Gastroesophageal sphincter (tissue), 4 donors: ENCODE data around the gene SCEL. TPM values are rescaled to one million over a fixed set of nuclear protein-coding genes. Genes with fewer than 3 reads are reported as not detected.

Experiments
- ATAC-seq: fragments of 150-250 bp; one replicate; pipeline ENCODE4 v1.9.1; 2016; ENCODE audit warnings: mild to moderate bottlenecking, moderate library complexity
- H3K27ac ChIP-seq, 4 donors: fragments of 200-600 bp; sonication (generic) in 3 of 4; 1 replicate in 3 of 4; 2 replicates in 1 of 4; pipeline ENCODE4 v1.5.1; 2016 to 2019
- H3K27me3 ChIP-seq: fragments of 200-600 bp; sonication (generic); one replicate; pipeline ENCODE4 v1.5.1; 2019
- H3K36me3 ChIP-seq, 2 donors: fragments of 200-600 bp; sonication (generic); one replicate each; pipeline ENCODE4 v1.5.1; 2019; ENCODE audit warnings: control low read depth in 1 of 2
- H3K4me1 ChIP-seq, 3 donors: fragments of 200-600 bp; sonication (generic); 1 replicate in 2 of 3; 2 replicates in 1 of 3; pipeline ENCODE4 v1.5.1; 2016 to 2019; ENCODE audit warnings: control low read depth in 2 of 3
- H3K4me3 ChIP-seq, 2 donors: fragments of 200-600 bp; sonication (generic); one replicate each; pipeline ENCODE4 v1.5.1; 2019; ENCODE audit warnings: mild to moderate bottlenecking in 1 of 2, moderate library complexity in 1 of 2
- H3K9me3 ChIP-seq, 3 donors: fragments of 200-600 bp; sonication (generic); one replicate each; pipeline ENCODE4 v1.5.1; 2017 to 2019; ENCODE audit warnings: control low read depth in 2 of 3
- CTCF ChIP-seq, 4 experiments: fragments of 200-600 bp in 2 of 4; fragments of 450-650 bp in 2 of 4; sonication (generic) in 1 of 4; IDR thresholded peaks; one replicate each; pipeline ENCODE4 v1.5.1; 2017 to 2019; ENCODE audit warnings: antibody characterized with exemption in 4 of 4, mild to moderate bottlenecking in 2 of 4, moderate library complexity in 2 of 4
- EP300 ChIP-seq: sonication (generic); formaldehyde crosslinking; IDR thresholded peaks from one replicate; pipeline ENCODE4 v1.6.1; 2017; ENCODE audit warnings: antibody characterized with exemption, mild to moderate bottlenecking
- POLR2A ChIP-seq, 2 donors: fragments of 450-650 bp; IDR thresholded peaks; one replicate each; pipeline ENCODE4 v1.6.1; 2017; ENCODE audit warnings: antibody characterized with exemption in 2 of 2, mild to moderate bottlenecking in 2 of 2, moderate library complexity in 1 of 2
- POLR2AphosphoS5 ChIP-seq: sonication (generic); formaldehyde crosslinking; IDR thresholded peaks from one replicate; pipeline ENCODE4 v1.6.1; 2017; ENCODE audit warnings: antibody characterized with exemption
- WGBS, 2 donors: methylation state at CpG; one replicate each; pipeline ENCODE4 v1.1.5; 2018; ENCODE audit warnings: low coverage in 1 of 2; 5-methylcytosine and 5-hydroxymethylcytosine counted together
- total RNA-seq, 4 donors: library from RNA; depleted of rRNA; stranded (reverse); fragments of >200 nt; gene quantifications; one replicate each; pipeline ENCODE4 v1.1.0, GENCODE V29; 2016

Gene SCEL
- total RNA-seq, 4 donors from 2014 or later: 0.54 to 14.6 (median 1.0) TPM

- 61 to 71% methylated on average over 7 of the region's 7 CpGs for WGBS, 2 donors
- H3K4me1 ChIP-seq: no peaks in the 10 kb centered on the region
- H3K27ac ChIP-seq: no peak overlapping the region
- no peak for TF ChIP-seq POLR2A (IDR thresholded peaks at IDR 0.05)
- TF ChIP-seq POLR2AphosphoS5: no peak
- no peak for TF ChIP-seq EP300
- TF ChIP-seq CTCF (IDR thresholded peaks at IDR 0.05): no peak
- no peak overlapping the region for H3K4me3 ChIP-seq
- no peaks in the 10 kb centered on the region for H3K36me3 ChIP-seq
- no peak for ATAC-seq
- no peaks in the 10 kb centered on the region for H3K27me3 ChIP-seq
- H3K9me3 ChIP-seq: no peaks in the 10 kb centered on the region
Measured at GRCh38 chr13:77584106-77584505, 48.6 kb downstream of the SCEL start.

- no peak overlapping the region for H3K4me3 ChIP-seq
- H3K27me3 ChIP-seq: peaks cover 28% of the 10 kb centered on the region
- no peak overlapping the region for H3K27ac ChIP-seq
- WGBS, 2 donors: 45 to 62% methylated on average over 2 of the region's 2 CpGs
- H3K4me1 ChIP-seq: no peaks in the 10 kb centered on the region
- no peaks in the 10 kb centered on the region for H3K36me3 ChIP-seq
- H3K9me3 ChIP-seq: no peaks in the 10 kb centered on the region
- no peak for TF ChIP-seq CTCF (IDR thresholded peaks at IDR 0.05)
- no peak for TF ChIP-seq POLR2A (IDR thresholded peaks at IDR 0.05)
- TF ChIP-seq POLR2AphosphoS5: no peak
- TF ChIP-seq EP300: no peak
- ATAC-seq: no peak
Measured at GRCh38 chr13:77595166-77595810, 59.8 kb downstream of the SCEL start.

- 41 to 43% methylated on average over 1 of the region's 1 CpG for WGBS, 2 donors
- Histone ChIP-seq H3K4me1 (no peaks in the 10 kb centered on the region), H3K27ac (no peak overlapping the region), H3K4me3 (no peak overlapping the region), H3K27me3 (peaks cover 28% of the 10 kb centered on the region), H3K36me3 (no peaks in the 10 kb centered on the region), H3K9me3 (no peaks in the 10 kb centered on the region)
- TF ChIP-seq POLR2A (IDR thresholded peaks at IDR 0.05): no peak
- no peak for TF ChIP-seq CTCF (IDR thresholded peaks at IDR 0.05)
- TF ChIP-seq POLR2AphosphoS5: no peak
- TF ChIP-seq EP300: no peak
- no peak for ATAC-seq
Measured at GRCh38 chr13:77596777-77597176, 61.3 kb downstream of the SCEL start.

GRCh38 chr13:77599351-77599750 lies 63.8 kb downstream of the SCEL start:
- ATAC-seq: no peak
- H3K4me3 ChIP-seq: no peak overlapping the region
- TF ChIP-seq CTCF (IDR thresholded peaks at IDR 0.05): no peak
- TF ChIP-seq EP300: no peak
- no peak for TF ChIP-seq POLR2A (IDR thresholded peaks at IDR 0.05)
- no peaks in the 10 kb centered on the region for H3K9me3 ChIP-seq
- no peak overlapping the region for H3K27ac ChIP-seq
- no peaks in the 10 kb centered on the region for H3K36me3 ChIP-seq
- 80 to 90% methylated on average over 2 of the region's 2 CpGs for WGBS, 2 donors
- no peaks in the 10 kb centered on the region for H3K4me1 ChIP-seq
- H3K27me3 ChIP-seq: peaks cover 20% of the 10 kb centered on the region

GRCh38 chr13:77600701-77601100 lies 65.2 kb downstream of the SCEL start:
- Histone ChIP-seq H3K36me3 (no peaks in the 10 kb centered on the region), H3K4me1 (no peaks in the 10 kb centered on the region), H3K27me3 (peaks cover 17% of the 10 kb centered on the region), H3K9me3 (no peaks in the 10 kb centered on the region), H3K27ac (no peak overlapping the region), H3K4me3 (no peak overlapping the region)
- 54 to 66% methylated on average over 2 of the region's 2 CpGs for WGBS, 2 donors
- no peak for ATAC-seq
- no peak for TF ChIP-seq POLR2A (IDR thresholded peaks at IDR 0.05)
- no peak for TF ChIP-seq EP300
- no peak for TF ChIP-seq CTCF (IDR thresholded peaks at IDR 0.05)
- TF ChIP-seq POLR2AphosphoS5: no peak
